Suppressor macrophage treated with lipopolysaccharide for 4 hours (primary cell): ENCODE results near the gene GAS7.

Experiments used
- DNase-seq: peaks from one replicate; pipeline ENCODE4 v3.0.0-alpha.2; 2020

The GAS7 gene

GRCh38 chr17:10130263-10130662, 68.1 kb downstream of the GAS7 start:
- DNase-seq = no peak

GRCh38 chr17:10127819-10128425, 70.5 kb downstream of the GAS7 start:
- peak; percentile 80 for DNase-seq

GRCh38 chr17:10126616-10127501, 71.5 kb downstream of the GAS7 start:
- peak; percentile 44 for DNase-seq

- DNase-seq = no peak
These were observed 72.2 kb downstream of the GAS7 start for GRCh38 chr17:10126276-10126615.

- DNase-seq = no peak
These were observed 72.7 kb downstream of the GAS7 start for GRCh38 chr17:10125531-10126275.

GRCh38 chr17:10123093-10123492, 75.3 kb downstream of the GAS7 start:
- no peak for DNase-seq

GRCh38 chr17:10121971-10122707, 76.3 kb downstream of the GAS7 start:
- DNase-seq = no peak

GRCh38 chr17:10120749-10121148, 77.7 kb downstream of the GAS7 start:
- DNase-seq = no peak

GRCh38 chr17:10120109-10120485, 78.3 kb downstream of the GAS7 start:
- peak; percentile 42 for DNase-seq

GRCh38 chr17:10119203-10120108, 79.0 kb downstream of the GAS7 start:
- peak; percentile 30 for DNase-seq

- no peak for DNase-seq
These were observed 79.6 kb downstream of the GAS7 start for GRCh38 chr17:10118788-10119130.

- DNase-seq = peak; percentile 47
These were observed 80.8 kb downstream of the GAS7 start for GRCh38 chr17:10117581-10118001.

GRCh38 chr17:10116753-10117420, 81.5 kb downstream of the GAS7 start:
- no peak for DNase-seq

GRCh38 chr17:10116267-10116666, 82.1 kb downstream of the GAS7 start:
- no peak for DNase-seq

- no peak for DNase-seq
These were observed 82.9 kb downstream of the GAS7 start for GRCh38 chr17:10115536-10115932.

- DNase-seq = peak; percentile 89
These were observed 83.4 kb downstream of the GAS7 start for GRCh38 chr17:10114931-10115535.

GRCh38 chr17:10112962-10113361, 85.4 kb downstream of the GAS7 start:
- no peak for DNase-seq

- no peak for DNase-seq
These were observed 86.4 kb downstream of the GAS7 start for GRCh38 chr17:10111907-10112452.

GRCh38 chr17:10109146-10109545, 89.3 kb downstream of the GAS7 start:
- DNase-seq = no peak

- no peak for DNase-seq
These were observed 90.9 kb downstream of the GAS7 start for GRCh38 chr17:10107316-10108165.
